Fibroblast of pulmonary artery (primary cell): Measurements from ENCODE around the gene ZSCAN10.

ENCODE experiments used
- DNase-seq: peaks from one replicate; pipeline ENCODE4 v3.0.0-alpha.2; 2010; ENCODE audit warnings: low read depth
- H3K4me3 ChIP-seq: replicated peaks from 2 replicates; pipeline ENCODE4 v1.5.1; 2011; ENCODE audit warnings: low read depth, mild to moderate bottlenecking, control low read depth, low read length, moderate library complexity
- CTCF ChIP-seq: IDR thresholded peaks from 2 replicates; pipeline ENCODE4 v1.5.1; 2011; ENCODE audit warnings: mild to moderate bottlenecking, control low read depth, low read length, inconsistent platforms; ENCODE audit errors: missing control alignments

The ZSCAN10 gene

GRCh38 chr16:3133844-3134243 lies 34.8 kb upstream of the ZSCAN10 start:
- no peak for DNase-seq
- peak overlapping the region; percentile 88 for H3K4me3 ChIP-seq
- no peak for TF ChIP-seq CTCF

GRCh38 chr16:3131755-3132377 lies 32.8 kb upstream of the ZSCAN10 start:
- peak; percentile 63 for TF ChIP-seq CTCF
- H3K4me3 ChIP-seq: no peak overlapping the region
- peak; percentile 44 for DNase-seq

GRCh38 chr16:3129137-3130131 lies 30.3 kb upstream of the ZSCAN10 start:
- peak; percentile 94 for TF ChIP-seq CTCF
- peak; percentile 92 for DNase-seq
- peak overlapping the region; percentile 36 for H3K4me3 ChIP-seq

GRCh38 chr16:3127745-3128144 lies 28.7 kb upstream of the ZSCAN10 start:
- TF ChIP-seq CTCF: no peak
- no peak for DNase-seq
- H3K4me3 ChIP-seq: no peak overlapping the region

- peak; percentile 12 for TF ChIP-seq CTCF
- peak overlapping the region; percentile 78 for H3K4me3 ChIP-seq
- DNase-seq: peak; percentile 93
These were observed 25.1 kb upstream of the ZSCAN10 start for GRCh38 chr16:3123986-3124886.

GRCh38 chr16:3122926-3123570 lies 24.0 kb upstream of the ZSCAN10 start:
- no peak for DNase-seq
- H3K4me3 ChIP-seq: no peak overlapping the region
- TF ChIP-seq CTCF: no peak
